HepG2 (cell line): ENCODE data around the gene ZCCHC8. TPM values are rescaled to one million over a fixed set of nuclear protein-coding genes. Genes with fewer than 3 reads are reported as not detected.

ENCODE experiments used
- CBFB ChIP-seq: sonication (generic); formaldehyde crosslinking; IDR thresholded peaks from 2 replicates; pipeline ENCODE4 v1.4.0; 2020; ENCODE audit warnings: missing genetic modification reagents
- ISL2 ChIP-seq: sonication (generic); formaldehyde crosslinking; IDR thresholded peaks from 2 replicates; pipeline ENCODE4 v1.5.0; 2020; ENCODE audit warnings: missing genetic modification reagents
- KAT7 ChIP-seq: IDR thresholded peaks from 2 replicates; pipeline ENCODE4 v1.6.1; 2018; ENCODE audit warnings: borderline replicate concordance, missing compliant biosample characterization
- MEIS1 ChIP-seq: sonication (generic); formaldehyde crosslinking; IDR thresholded peaks from 2 replicates; pipeline ENCODE4 v1.9.0; 2021; ENCODE audit warnings: mild to moderate bottlenecking, missing genetic modification reagents, moderate library complexity, borderline replicate concordance
- MYNN ChIP-seq: sonication (generic); formaldehyde crosslinking; IDR thresholded peaks from 2 replicates; pipeline ENCODE4 v1.4.0; 2020; ENCODE audit warnings: mild to moderate bottlenecking, low read depth, missing genetic modification reagents
- NONO ChIP-seq, 2 experiments: fragments of 450-650 bp in 1 of 2; sonication (generic) in 1 of 2; formaldehyde crosslinking in 1 of 2; IDR thresholded peaks in 1 of 2; conservative IDR thresholded peaks in 1 of 2; 2 replicates each; pipeline versions ENCODE4 v1.6.1 to v1.8.0; 2017 to 2022; ENCODE audit warnings: mild to moderate bottlenecking in 1 of 2, missing genetic modification reagents in 1 of 2, moderate library complexity in 1 of 2
- TEAD3 ChIP-seq: optimal IDR thresholded peaks from 2 replicates; pipeline ENCODE3; 2016; ENCODE audit warnings: borderline replicate concordance
- TFDP1 ChIP-seq: IDR thresholded peaks from 2 replicates; pipeline ENCODE4 v1.6.1; 2016; ENCODE audit warnings: missing compliant biosample characterization, missing genetic modification reagents, borderline replicate concordance
- ZBTB40 ChIP-seq, 2 experiments: fragments of 450-650 bp in 1 of 2; sonication (generic) in 1 of 2; formaldehyde crosslinking in 1 of 2; IDR thresholded peaks; 2 replicates each; pipeline versions ENCODE4 v1.6.1 to v1.8.0; 2016 to 2022; ENCODE audit warnings: antibody characterized with exemption in 1 of 2, mild to moderate bottlenecking in 1 of 2, missing genetic modification reagents in 1 of 2
- ZBTB49 ChIP-seq: sonication (generic); formaldehyde crosslinking; IDR thresholded peaks from 2 replicates; pipeline ENCODE4 v1.4.0; 2020; ENCODE audit warnings: missing genetic modification reagents, borderline replicate concordance
- ZFP62 ChIP-seq: sonication (generic); formaldehyde crosslinking; IDR thresholded peaks from 2 replicates; pipeline ENCODE4 v1.4.0; 2020; ENCODE audit warnings: missing genetic modification reagents
- ZNF124 ChIP-seq: sonication (generic); formaldehyde crosslinking; IDR thresholded peaks from 2 replicates; pipeline ENCODE4 v1.4.0; 2020; ENCODE audit warnings: missing genetic modification reagents
- ZSCAN29 ChIP-seq: sonication (generic); formaldehyde crosslinking; conservative IDR thresholded peaks from 2 replicates; pipeline ENCODE4 v1.4.0; 2020; ENCODE audit warnings: mild to moderate bottlenecking, missing genetic modification reagents
- polyA plus RNA-seq, 8 experiments: library from polyadenylated mRNA; depleted of rRNA in 3 of 8; stranded (reverse) in 7 of 8; unstranded in 1 of 8; fragments of >200 nt; fragmentation: Illumina TruSeq in 4 of 8; extraction: Trizol in 4 of 8; gene quantifications; 2 replicates each; pipeline versions ENCODE4 v1.2.1 to v1.2.3, GENCODE V29; 2011 to 2016; ENCODE audit warnings: low read depth in 4 of 8, missing spikeins in 1 of 8, mixed read lengths in 1 of 8; ENCODE audit not compliant: insufficient read depth in 1 of 8
- total RNA-seq, 5 experiments: library from RNA; depleted of rRNA; stranded (reverse); fragments of >200 nt; fragmentation: Illumina TruSeq; extraction: Trizol; gene quantifications; 2 replicates each; pipeline ENCODE4 v1.2.3, GENCODE V29; 2016; ENCODE audit warnings: low read depth in 1 of 5

Gene ZCCHC8
- total and polyA plus RNA-seq, 2 of the 13 experiments (the other 11 are each of a cell fraction or from before 2014, with no cell fraction given) = 18.6 to 20.9 TPM

- no peak for TF ChIP-seq ZBTB40 (IDR thresholded peaks at IDR 0.05)
- no peak for TF ChIP-seq ZBTB40 (CRISPR knock-in tag; IDR thresholded peaks at IDR 0.05)
- no peak for TF ChIP-seq ZSCAN29
- TF ChIP-seq KAT7 = no peak
- peak; percentile 99 for TF ChIP-seq TFDP1
- TF ChIP-seq MEIS1 (CRISPR knock-in tag) = no peak
- TF ChIP-seq MYNN (CRISPR knock-in tag) = no peak
- TF ChIP-seq TEAD3 (CRISPR knock-in tag) = peak; percentile 98
- TF ChIP-seq ZBTB49 (CRISPR knock-in tag) = no peak
- TF ChIP-seq ZFP62 (CRISPR knock-in tag) = no peak
- no peak for TF ChIP-seq NONO (IDR thresholded peaks at IDR 0.05)
- TF ChIP-seq NONO (CRISPR knock-in tag; conservative IDR thresholded peaks at IDR 0.05) = peak; percentile 73; the same call in 1 of the 2 replicates
- no peak; the same call in 1 of the 2 replicates for TF ChIP-seq ISL2 (CRISPR knock-in tag)
- 0 out of 2 replicates have a peak, but pooled peaks have one; percentile 31 for TF ChIP-seq CBFB (CRISPR knock-in tag)
- 0 out of 2 replicates have a peak, but pooled peaks have one; percentile 22 for TF ChIP-seq ZNF124 (CRISPR knock-in tag)
These were observed 26.1 kb upstream of the ZCCHC8 start, which contains the start of the genes KNTC1 and RSRC2 (continued) for GRCh38 chr12:122526683-122527477.
